Measurements from ENCODE around the gene MAML2. TPM values are rescaled to one million over a fixed set of nuclear protein-coding genes. Genes with fewer than 3 reads are reported as not detected.

MAML2 gene
- polyA plus RNA-seq, 1 of the 3 experiments (the other 2 are of a cell fraction), result 20.1 TPM

DNA sequence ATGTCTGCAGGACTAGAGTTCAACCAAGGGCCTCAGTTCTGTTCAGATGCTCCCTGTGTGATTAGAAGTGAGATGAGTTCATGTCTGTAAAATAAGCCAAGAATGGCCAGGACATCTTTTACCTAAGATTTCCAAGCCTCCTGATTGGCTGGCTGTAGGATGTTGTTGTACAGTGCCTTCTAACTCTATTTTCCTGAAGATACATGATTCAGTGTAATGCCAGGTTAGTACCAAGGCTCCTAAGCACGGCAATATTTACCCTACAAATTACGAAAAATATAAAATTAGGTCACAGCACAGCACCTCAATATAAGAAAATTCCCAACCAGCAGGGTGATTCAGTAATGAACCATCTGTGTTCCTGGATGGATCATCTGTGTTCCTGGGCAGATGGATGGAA, 279.1 kb downstream of the MAML2 start:
- Histone ChIP-seq H3K9me2 (no peaks in the 10 kb centered on the region), H3K27me3 (ENCODE audit: insufficient read depth) (no peaks in the 10 kb centered on the region), H3F3A (replicated peaks; ENCODE audit: insufficient read depth) (peaks cover 33% of the 10 kb centered on the region), H2AFZ (ENCODE audit: low read depth) (no peak overlapping the region), H3K79me2 (ENCODE audit: insufficient read depth) (peaks cover 82% of the 10 kb centered on the region), H3K4me3 (ENCODE audit: low read depth in 2 of 2, low read length in 1 of 2) (no peak overlapping the region), H3K9me3 (no peaks in the 10 kb centered on the region), H3K4me2 (no peak overlapping the region), H3K9ac (no peak overlapping the region), H3K4me1 (ENCODE audit: control insufficient read depth in 1 of 2, insufficient read depth in 2 of 2, low read depth in 1 of 2, low read length in 1 of 2) (peaks cover 12 to 49% of the 10 kb centered on the region in 2 experiments), H3K36me3 (replicated peaks in 1 of 2; ENCODE audit: control insufficient read depth in 1 of 2, insufficient read depth in 2 of 2, low read length in 1 of 2) (peaks cover 4 to 16% of the 10 kb centered on the region in 2 experiments), H3K27ac (ENCODE audit: low read depth in 2 of 2, low read length in 1 of 2) (peak overlapping the region in 1 of 2 experiments; percentile 90; a peak in 2 of 4 replicates), H4K20me1 (ENCODE audit: insufficient read depth) (no peaks in the 10 kb centered on the region)
- TF ChIP-seq TAF1 (IDR thresholded peaks at IDR 0.05; ENCODE audit: borderline replicate concordance, low read depth, low read length) (no peak), FOSL2 (IDR thresholded peaks at IDR 0.05; ENCODE audit: borderline replicate concordance, low read depth) (no peak), ELF1 (IDR thresholded peaks at IDR 0.05) (no peak), MXI1 (IDR thresholded peaks at IDR 0.05; ENCODE audit: low read depth, low read length) (no peak), FOXM1 (IDR thresholded peaks at IDR 0.05; ENCODE audit: low read depth) (no peak), RFX5 (IDR thresholded peaks at IDR 0.05; ENCODE audit: low read length) (no peak)
- TF ChIP-seq, protein P1, sequence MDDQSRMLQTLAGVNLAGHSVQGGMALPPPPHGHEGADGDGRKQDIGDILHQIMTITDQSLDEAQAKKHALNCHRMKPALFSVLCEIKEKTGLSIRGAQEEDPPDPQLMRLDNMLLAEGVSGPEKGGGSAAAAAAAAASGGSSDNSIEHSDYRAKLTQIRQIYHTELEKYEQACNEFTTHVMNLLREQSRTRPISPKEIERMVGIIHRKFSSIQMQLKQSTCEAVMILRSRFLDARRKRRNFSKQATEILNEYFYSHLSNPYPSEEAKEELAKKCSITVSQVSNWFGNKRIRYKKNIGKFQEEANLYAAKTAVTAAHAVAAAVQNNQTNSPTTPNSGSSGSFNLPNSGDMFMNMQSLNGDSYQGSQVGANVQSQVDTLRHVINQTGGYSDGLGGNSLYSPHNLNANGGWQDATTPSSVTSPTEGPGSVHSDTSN (IDR thresholded peaks at IDR 0.05), result no peak
- TF ChIP-seq, protein P2, sequence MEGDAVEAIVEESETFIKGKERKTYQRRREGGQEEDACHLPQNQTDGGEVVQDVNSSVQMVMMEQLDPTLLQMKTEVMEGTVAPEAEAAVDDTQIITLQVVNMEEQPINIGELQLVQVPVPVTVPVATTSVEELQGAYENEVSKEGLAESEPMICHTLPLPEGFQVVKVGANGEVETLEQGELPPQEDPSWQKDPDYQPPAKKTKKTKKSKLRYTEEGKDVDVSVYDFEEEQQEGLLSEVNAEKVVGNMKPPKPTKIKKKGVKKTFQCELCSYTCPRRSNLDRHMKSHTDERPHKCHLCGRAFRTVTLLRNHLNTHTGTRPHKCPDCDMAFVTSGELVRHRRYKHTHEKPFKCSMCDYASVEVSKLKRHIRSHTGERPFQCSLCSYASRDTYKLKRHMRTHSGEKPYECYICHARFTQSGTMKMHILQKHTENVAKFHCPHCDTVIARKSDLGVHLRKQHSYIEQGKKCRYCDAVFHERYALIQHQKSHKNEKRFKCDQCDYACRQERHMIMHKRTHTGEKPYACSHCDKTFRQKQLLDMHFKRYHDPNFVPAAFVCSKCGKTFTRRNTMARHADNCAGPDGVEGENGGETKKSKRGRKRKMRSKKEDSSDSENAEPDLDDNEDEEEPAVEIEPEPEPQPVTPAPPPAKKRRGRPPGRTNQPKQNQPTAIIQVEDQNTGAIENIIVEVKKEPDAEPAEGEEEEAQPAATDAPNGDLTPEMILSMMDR (IDR thresholded peaks at IDR 0.05), result no peak
- POLR2A ChIA-PET, result no interaction called here
- WGBS (ENCODE audit: low lambda C conversion rate), result 93% methylated on average over 2 of the region's 2 CpGs
- DNase-seq, result no peak
- CTCF ChIA-PET, result interaction anchor here (1.8 to 2.0 kb wide), 2 partner anchors 9 to 279 kb away, joined by 6 to 8 read pairs; partner anchors contain the start of gene MAML2

DNA sequence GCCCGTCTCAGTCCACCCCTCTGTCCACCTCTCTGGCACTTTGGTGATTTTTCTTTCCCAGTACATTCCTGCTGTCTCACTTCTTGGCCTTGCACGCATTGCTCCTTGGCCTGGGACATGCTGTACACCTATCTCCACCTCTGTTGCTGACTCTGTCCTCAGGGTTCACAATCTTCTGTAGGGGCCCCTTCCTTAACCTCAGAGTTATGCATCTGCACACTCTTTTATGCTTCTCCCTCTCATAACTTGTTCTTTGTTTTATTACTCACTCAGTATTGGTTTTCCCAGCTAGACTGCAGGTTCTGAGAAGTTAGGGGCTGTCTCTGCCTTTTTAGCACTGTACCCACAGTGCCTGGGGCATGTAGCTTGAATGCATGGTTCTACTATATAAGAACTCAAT, 279.9 kb downstream of the MAML2 start:
- Histone ChIP-seq H2AFZ (ENCODE audit: low read depth) (no peak overlapping the region), H3K9me3 (no peaks in the 10 kb centered on the region), H3K9me2 (no peaks in the 10 kb centered on the region), H3K9ac (no peak overlapping the region; the same call in 1 of the 2 replicates), H3K79me2 (ENCODE audit: insufficient read depth) (peaks cover 87% of the 10 kb centered on the region), H3K4me3 (ENCODE audit: low read depth in 2 of 2, low read length in 1 of 2) (no peak overlapping the region), H3K27me3 (ENCODE audit: insufficient read depth) (no peaks in the 10 kb centered on the region), H4K20me1 (ENCODE audit: insufficient read depth) (no peaks in the 10 kb centered on the region), H3K4me1 (ENCODE audit: control insufficient read depth in 1 of 2, insufficient read depth in 2 of 2, low read depth in 1 of 2, low read length in 1 of 2) (peaks cover 12 to 57% of the 10 kb centered on the region in 2 experiments), H3F3A (replicated peaks; ENCODE audit: insufficient read depth) (peaks cover 33% of the 10 kb centered on the region), H3K4me2 (peak overlapping the region; percentile 56; the same call in 1 of the 2 replicates), H3K27ac (ENCODE audit: low read depth in 2 of 2, low read length in 1 of 2) (peak overlapping the region; percentile 90), H3K36me3 (replicated peaks in 1 of 2; ENCODE audit: control insufficient read depth in 1 of 2, insufficient read depth in 2 of 2, low read length in 1 of 2) (peaks cover 4 to 16% of the 10 kb centered on the region in 2 experiments)
- ChIA-PET CTCF (interaction anchor here (0.5 to 1.4 kb wide), 4 partner anchors 8 to 280 kb away, joined by 3 to 10 read pairs (median 6); partner anchors contain the start of gene MAML2), POLR2A (no interaction called here)
- no peak for DNase-seq
- TF ChIP-seq FOXM1 (IDR thresholded peaks at IDR 0.05; ENCODE audit: low read depth), result no peak
- TF ChIP-seq RFX5 (IDR thresholded peaks at IDR 0.05; ENCODE audit: low read length), result no peak
- TF ChIP-seq YY1 (IDR thresholded peaks at IDR 0.05; ENCODE audit: low read depth), result no peak
- TF ChIP-seq, protein P3, sequence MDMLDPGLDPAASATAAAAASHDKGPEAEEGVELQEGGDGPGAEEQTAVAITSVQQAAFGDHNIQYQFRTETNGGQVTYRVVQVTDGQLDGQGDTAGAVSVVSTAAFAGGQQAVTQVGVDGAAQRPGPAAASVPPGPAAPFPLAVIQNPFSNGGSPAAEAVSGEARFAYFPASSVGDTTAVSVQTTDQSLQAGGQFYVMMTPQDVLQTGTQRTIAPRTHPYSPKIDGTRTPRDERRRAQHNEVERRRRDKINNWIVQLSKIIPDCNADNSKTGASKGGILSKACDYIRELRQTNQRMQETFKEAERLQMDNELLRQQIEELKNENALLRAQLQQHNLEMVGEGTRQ (IDR thresholded peaks at IDR 0.05; ENCODE audit: borderline replicate concordance, low read depth, low read length), result no peak
- no peak for TF ChIP-seq MEF2A (IDR thresholded peaks at IDR 0.05; ENCODE audit: borderline replicate concordance, low read depth)
- TF ChIP-seq ELF1 (IDR thresholded peaks at IDR 0.05), result no peak
- no peak for TF ChIP-seq FOSL2 (IDR thresholded peaks at IDR 0.05; ENCODE audit: borderline replicate concordance, low read depth)
- no peak for TF ChIP-seq RCOR1 (IDR thresholded peaks at IDR 0.05; ENCODE audit: low read length)
- WGBS (ENCODE audit: low lambda C conversion rate), result 97% methylated on average over 2 of the region's 2 CpGs

All from SK-N-SH (cell line).